ENCODE measurements around the gene ABCB4. TPM values are rescaled to one million over a fixed set of nuclear protein-coding genes. Genes with fewer than 3 reads are reported as not detected.

The ABCB4 gene
- total RNA-seq, 2 experiments from 2014 or later: 1.2 TPM; not detected in 1

DNA sequence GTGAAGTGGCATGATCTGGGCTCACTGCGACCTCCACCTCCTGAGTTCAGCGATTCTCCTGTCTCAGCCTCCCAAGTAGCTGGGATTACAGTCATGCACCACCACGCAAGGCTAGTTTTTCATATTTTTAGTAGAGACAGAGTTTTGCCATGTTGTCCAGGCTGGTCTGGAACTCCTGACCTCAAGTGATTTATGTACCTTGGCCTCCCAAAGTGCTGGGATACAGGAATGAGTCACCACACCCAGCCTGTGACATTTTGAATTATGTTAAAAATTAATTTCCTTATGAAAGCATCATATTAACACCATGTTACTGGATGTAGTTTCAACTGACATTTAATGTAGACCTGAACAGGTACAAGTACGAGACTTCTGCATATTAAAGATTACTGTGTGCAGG is 24.3 kb downstream of the ABCB4 start:
- no peaks in the 10 kb centered on the region for H3K36me3 ChIP-seq (ENCODE audit: insufficient read depth, low read length)
- BruUV-seq (replicated peaks): no TSS peak
- TF ChIP-seq, protein P1, sequence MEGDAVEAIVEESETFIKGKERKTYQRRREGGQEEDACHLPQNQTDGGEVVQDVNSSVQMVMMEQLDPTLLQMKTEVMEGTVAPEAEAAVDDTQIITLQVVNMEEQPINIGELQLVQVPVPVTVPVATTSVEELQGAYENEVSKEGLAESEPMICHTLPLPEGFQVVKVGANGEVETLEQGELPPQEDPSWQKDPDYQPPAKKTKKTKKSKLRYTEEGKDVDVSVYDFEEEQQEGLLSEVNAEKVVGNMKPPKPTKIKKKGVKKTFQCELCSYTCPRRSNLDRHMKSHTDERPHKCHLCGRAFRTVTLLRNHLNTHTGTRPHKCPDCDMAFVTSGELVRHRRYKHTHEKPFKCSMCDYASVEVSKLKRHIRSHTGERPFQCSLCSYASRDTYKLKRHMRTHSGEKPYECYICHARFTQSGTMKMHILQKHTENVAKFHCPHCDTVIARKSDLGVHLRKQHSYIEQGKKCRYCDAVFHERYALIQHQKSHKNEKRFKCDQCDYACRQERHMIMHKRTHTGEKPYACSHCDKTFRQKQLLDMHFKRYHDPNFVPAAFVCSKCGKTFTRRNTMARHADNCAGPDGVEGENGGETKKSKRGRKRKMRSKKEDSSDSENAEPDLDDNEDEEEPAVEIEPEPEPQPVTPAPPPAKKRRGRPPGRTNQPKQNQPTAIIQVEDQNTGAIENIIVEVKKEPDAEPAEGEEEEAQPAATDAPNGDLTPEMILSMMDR (conservative IDR thresholded peaks at IDR 0.05; ENCODE audit: low read length): no peak
- TF ChIP-seq EZH2phosphoT487 (IDR thresholded peaks at IDR 0.05; ENCODE audit: borderline replicate concordance, low read depth, low read length): no peak
- DNase-seq (ENCODE audit: low spot score): no peak
- H4K20me1 ChIP-seq (ENCODE audit: insufficient read depth, low read length): no peaks in the 10 kb centered on the region
- no peak overlapping the region for H3K27ac ChIP-seq (ENCODE audit: low read depth, low read length, poor library complexity, severe bottlenecking)
- H3K4me2 ChIP-seq (ENCODE audit: low read length): no peak overlapping the region
- no peaks in the 10 kb centered on the region for H3K9me2 ChIP-seq (ENCODE audit: insufficient read depth, low read length)
- intact Hi-C loops (cut with micrococcal nuclease; ENCODE audit: unreplicated experiment): loop anchor here (5.0 kb wide), 1 partner anchor 111 kb away; no protein-coding TSS in a partner anchor
- no peak overlapping the region for H3K4me3 ChIP-seq (ENCODE audit: low read depth, low read length, poor library complexity, severe bottlenecking)
- no peaks in the 10 kb centered on the region for H3K9me3 ChIP-seq (ENCODE audit: low read length)
- no peaks in the 10 kb centered on the region for H3K4me1 ChIP-seq (ENCODE audit: insufficient read depth, low read length, poor library complexity, severe bottlenecking)
- H3K79me2 ChIP-seq (ENCODE audit: insufficient read depth, low read depth, low read length): no peaks in the 10 kb centered on the region
- ChIA-PET POLR2A (no interaction called here), CTCF (ENCODE audit: unreplicated experiment) (no interaction called here)
- no peak overlapping the region for H2AFZ ChIP-seq (ENCODE audit: low read length)

DNA sequence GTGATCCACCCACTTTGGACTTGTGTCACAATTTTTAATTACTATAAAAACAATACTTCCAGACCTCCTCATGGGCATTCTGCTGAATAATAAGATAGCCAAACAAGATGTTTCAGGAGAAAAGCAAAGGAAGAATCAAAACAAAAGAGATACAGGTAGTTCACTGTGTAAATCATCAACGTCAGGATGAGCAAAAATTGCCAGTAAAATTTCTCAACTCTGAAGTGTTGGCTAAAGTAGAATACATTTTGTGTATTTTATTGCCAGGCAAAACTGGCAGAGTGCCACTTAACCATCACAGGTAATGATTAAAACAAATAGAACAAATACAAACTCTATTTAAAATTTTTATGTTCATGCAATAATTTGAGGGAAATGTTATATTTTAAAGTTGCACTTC is 24.8 kb downstream of the ABCB4 start:
- Histone ChIP-seq H3K9me2 (ENCODE audit: insufficient read depth, low read length) (no peaks in the 10 kb centered on the region), H3K9me3 (ENCODE audit: low read length) (no peaks in the 10 kb centered on the region), H3K4me3 (ENCODE audit: low read depth, low read length, poor library complexity, severe bottlenecking) (no peak overlapping the region), H4K20me1 (ENCODE audit: insufficient read depth, low read length) (no peaks in the 10 kb centered on the region), H2AFZ (ENCODE audit: low read length) (no peak overlapping the region), H3K4me2 (ENCODE audit: low read length) (no peak overlapping the region), H3K4me1 (ENCODE audit: insufficient read depth, low read length, poor library complexity, severe bottlenecking) (no peaks in the 10 kb centered on the region), H3K27ac (ENCODE audit: low read depth, low read length, poor library complexity, severe bottlenecking) (no peak overlapping the region), H3K79me2 (ENCODE audit: insufficient read depth, low read depth, low read length) (no peaks in the 10 kb centered on the region), H3K36me3 (ENCODE audit: insufficient read depth, low read length) (no peaks in the 10 kb centered on the region)
- intact Hi-C loops (cut with micrococcal nuclease; ENCODE audit: unreplicated experiment): loop anchor here (5.0 kb wide), 1 partner anchor 112 kb away; no protein-coding TSS in a partner anchor
- ChIA-PET POLR2A (interaction anchor here (1.2 kb wide), 1 partner anchor 270 kb away, joined by 3 read pairs; no protein-coding TSS in a partner anchor), CTCF (ENCODE audit: unreplicated experiment) (no interaction called here)
- no peak for TF ChIP-seq EZH2phosphoT487 (IDR thresholded peaks at IDR 0.05; ENCODE audit: borderline replicate concordance, low read depth, low read length)
- TF ChIP-seq, protein P1 (conservative IDR thresholded peaks at IDR 0.05; ENCODE audit: low read length): no peak
- BruUV-seq (replicated peaks): no TSS peak
- no peak for DNase-seq (ENCODE audit: low spot score)

DNA sequence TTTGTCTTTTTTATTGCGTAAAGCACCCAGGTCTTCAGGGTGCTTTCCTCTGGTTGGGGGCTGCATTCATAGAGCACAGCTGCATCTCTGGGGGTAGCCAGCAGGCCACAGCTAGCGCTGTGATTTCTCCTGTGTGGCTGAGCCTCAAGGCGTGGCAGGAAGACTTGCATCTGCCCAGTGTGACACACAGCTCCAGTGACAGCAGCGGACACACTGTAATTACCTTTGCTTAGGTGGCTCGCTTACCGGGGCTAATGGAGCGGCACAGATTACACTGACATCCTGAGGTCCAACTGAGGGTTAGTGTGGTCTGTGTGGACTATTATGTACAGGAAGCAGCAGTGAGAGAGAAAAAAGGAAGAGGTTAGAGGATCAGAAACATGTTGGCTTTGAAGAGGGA is 27.1 kb downstream of the ABCB4 start:
- no peak for DNase-seq (ENCODE audit: low spot score)
- intact Hi-C loops (cut with micrococcal nuclease; ENCODE audit: unreplicated experiment): no loop called here
- Histone ChIP-seq H3K4me2 (ENCODE audit: low read length) (no peak overlapping the region), H3K36me3 (ENCODE audit: insufficient read depth, low read length) (no peaks in the 10 kb centered on the region), H3K27ac (ENCODE audit: low read depth, low read length, poor library complexity, severe bottlenecking) (no peak overlapping the region), H3K9me3 (ENCODE audit: low read length) (no peaks in the 10 kb centered on the region), H3K79me2 (ENCODE audit: insufficient read depth, low read depth, low read length) (no peaks in the 10 kb centered on the region), H3K4me1 (ENCODE audit: insufficient read depth, low read length, poor library complexity, severe bottlenecking) (no peaks in the 10 kb centered on the region), H4K20me1 (ENCODE audit: insufficient read depth, low read length) (no peaks in the 10 kb centered on the region), H2AFZ (ENCODE audit: low read length) (no peak overlapping the region), H3K4me3 (ENCODE audit: low read depth, low read length, poor library complexity, severe bottlenecking) (no peak overlapping the region), H3K9me2 (ENCODE audit: insufficient read depth, low read length) (no peaks in the 10 kb centered on the region)
- BruUV-seq (replicated peaks): no TSS peak
- TF ChIP-seq, protein P1 (conservative IDR thresholded peaks at IDR 0.05; ENCODE audit: low read length): no peak
- TF ChIP-seq EZH2phosphoT487 (IDR thresholded peaks at IDR 0.05; ENCODE audit: borderline replicate concordance, low read depth, low read length): no peak
- POLR2A ChIA-PET: no interaction called here
- CTCF ChIA-PET (ENCODE audit: unreplicated experiment): no interaction called here
